GM19025 (cell line): ENCODE data around the gene PLAC1.

ENCODE experiments used
- ATAC-seq: cut with Tn5 transposase; IDR thresholded peaks from one replicate; pipeline ENCODE4 v1.9.1; 2021; ENCODE audit warnings: mild to moderate bottlenecking, low read depth, moderate library complexity; ENCODE audit not compliant: unreplicated experiment

Gene PLAC1

GRCh38 chrX:134547047-134547679 is 111.1 kb downstream of the PLAC1 start:
- no peak for ATAC-seq

GRCh38 chrX:134546187-134546586 is 112.1 kb downstream of the PLAC1 start:
- no peak for ATAC-seq

DNA sequence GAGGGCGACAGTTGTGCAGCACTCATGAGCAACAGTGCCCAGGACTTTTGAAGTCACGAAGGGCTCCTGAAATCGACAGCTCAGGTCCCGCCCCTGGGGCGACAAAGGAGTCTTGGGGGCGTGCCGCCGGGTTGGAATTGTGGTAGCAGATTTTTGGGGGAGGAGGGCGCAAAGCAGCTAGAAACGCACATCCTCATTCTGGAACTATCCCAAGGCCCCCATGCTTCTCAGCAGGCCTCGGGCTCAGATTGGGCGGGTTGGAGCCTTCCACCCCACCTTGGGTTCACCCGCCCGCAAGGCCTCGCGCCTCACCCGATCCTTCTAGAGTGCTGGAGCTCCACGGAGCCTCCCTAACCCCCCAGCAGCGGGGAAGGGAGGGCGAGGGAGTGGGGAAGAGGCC is 112.8 kb downstream of the PLAC1 start:
- no peak for ATAC-seq

GRCh38 chrX:134544513-134545151 is 113.6 kb downstream of the PLAC1 start:
- ATAC-seq = no peak

GRCh38 chrX:134544135-134544512 is 114.1 kb downstream of the PLAC1 start:
- ATAC-seq = no peak

DNA sequence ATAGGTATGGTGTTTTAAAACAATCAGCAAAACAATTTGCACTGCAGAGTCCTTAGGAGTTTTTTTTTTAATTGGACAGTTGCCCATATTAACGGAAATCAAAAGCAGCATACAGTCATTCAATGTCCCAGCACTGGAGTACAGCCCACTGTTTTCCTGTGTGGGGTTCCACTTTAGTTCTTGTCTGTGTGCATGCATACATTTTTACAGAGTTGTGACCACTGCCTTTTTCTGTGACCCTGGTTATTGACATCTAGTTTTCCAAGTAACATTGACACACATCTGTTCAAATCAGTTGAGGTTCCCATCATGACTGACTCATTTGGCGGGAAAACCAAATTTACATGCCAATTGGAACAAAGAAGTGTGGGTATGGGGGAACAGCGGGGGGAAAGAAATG is 115.0 kb downstream of the PLAC1 start:
- no peak for ATAC-seq

- no peak for ATAC-seq
Observed at GRCh38 chrX:134542485-134542884, 115.8 kb downstream of the PLAC1 start.

DNA sequence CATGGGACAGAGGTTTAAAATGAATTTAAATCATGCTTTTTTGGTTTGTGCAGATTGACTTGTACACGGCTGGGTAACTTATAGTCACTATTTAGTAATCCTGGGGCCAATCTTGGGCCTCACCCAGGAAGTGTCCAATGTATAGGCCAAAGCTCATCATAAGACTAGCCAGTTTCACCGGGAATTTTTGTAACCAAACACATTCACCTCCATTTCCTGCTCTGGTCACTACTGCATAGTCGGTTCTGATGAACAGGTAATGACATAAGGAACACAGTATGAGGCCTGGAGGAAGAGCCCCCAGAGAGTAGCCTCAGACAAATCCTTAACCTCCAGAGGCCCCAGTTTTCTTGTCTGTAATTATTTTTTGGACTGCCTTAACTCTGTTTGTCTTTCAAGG is 116.4 kb downstream of the PLAC1 start:
- no peak for ATAC-seq

- ATAC-seq = no peak
Observed at GRCh38 chrX:134538316-134538715, 120.0 kb downstream of the PLAC1 start.

DNA sequence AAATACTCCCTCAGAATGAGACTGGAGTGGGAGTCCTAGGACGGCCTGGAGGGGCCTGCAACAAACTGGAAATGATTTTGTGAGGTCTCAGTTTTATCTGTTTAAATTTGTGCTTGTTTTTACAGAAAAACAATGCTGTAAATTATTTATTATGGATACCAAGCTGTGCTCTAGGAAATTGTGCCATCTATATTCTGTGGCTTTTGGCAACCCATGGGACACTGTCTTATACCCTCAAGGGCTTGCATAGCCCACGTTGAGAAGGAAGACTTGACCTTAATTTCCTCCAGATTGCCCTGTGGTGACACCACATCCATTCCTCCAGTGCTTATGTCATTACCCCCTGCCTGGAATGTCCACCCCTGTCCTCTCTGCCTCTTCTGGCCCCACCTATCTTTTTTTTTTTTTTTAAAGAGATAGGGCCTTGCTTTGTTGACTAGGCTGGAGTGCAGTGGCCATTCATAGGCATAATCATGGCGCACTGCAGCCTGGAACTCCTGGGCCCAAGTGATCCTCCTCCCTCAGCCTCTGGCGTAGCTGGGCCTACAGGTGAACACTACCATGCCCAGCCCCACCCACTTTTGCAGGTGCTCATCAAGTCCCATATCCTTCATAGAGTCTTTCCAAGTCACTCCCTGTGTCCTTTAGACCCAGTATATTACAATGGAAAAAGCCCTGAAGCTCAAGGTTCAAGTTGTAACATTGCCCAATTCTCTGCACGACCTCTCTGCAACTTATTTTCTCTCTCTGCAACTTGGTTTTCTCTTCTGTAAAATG is 120.9 kb downstream of the PLAC1 start:
- ATAC-seq = no peak

- ATAC-seq = no peak
Observed at GRCh38 chrX:134533952-134534351, 124.3 kb downstream of the PLAC1 start.

DNA sequence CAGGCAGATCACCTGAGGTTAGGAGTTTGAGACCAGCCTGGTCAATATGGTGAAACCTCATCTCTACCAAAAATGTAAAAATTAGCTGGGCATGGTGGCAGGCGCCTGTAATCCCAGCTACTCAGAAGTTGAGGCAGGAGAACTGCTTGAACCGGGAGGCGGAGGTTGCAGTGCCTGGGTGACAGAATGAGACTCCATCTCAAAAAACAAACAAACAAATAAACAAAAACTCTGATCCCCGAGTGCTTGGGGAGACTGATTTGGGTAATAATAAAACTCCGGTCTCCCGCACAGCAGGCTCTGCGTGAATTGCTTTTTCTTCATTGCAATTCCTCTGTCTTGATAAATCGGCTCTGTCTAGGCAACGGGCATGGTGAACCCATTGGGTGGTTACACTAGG is 124.9 kb downstream of the PLAC1 start:
- ATAC-seq = no peak

DNA sequence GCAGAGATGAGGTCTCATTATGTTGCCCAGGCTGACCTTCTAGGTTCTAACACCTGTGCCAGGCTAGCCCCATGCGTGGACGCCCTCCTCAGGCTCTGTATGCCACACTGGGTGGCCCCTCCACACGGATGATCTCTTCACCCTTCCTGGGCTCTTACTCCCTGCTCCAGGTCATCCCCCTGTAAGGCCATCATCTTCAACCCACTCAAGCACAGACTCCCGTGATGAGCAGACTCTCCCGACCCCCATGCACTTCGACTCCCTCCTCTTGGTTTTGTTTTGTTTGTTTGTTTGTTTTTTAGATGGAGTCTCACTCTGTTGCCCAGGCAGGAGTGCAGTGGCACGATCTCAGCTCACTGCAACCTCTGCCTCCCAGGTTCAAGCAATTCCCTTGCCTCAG is 127.4 kb downstream of the PLAC1 start:
- no peak for ATAC-seq

GRCh38 chrX:134529481-134529880 is 128.8 kb downstream of the PLAC1 start:
- no peak for ATAC-seq

- ATAC-seq = peak; percentile 80
Observed at GRCh38 chrX:134528960-134529359, 129.3 kb downstream of the PLAC1 start.

- no peak for ATAC-seq
Observed at GRCh38 chrX:134526399-134526798, 131.9 kb downstream of the PLAC1 start.

- ATAC-seq = no peak
Observed at GRCh38 chrX:134525086-134525792, 133.0 kb downstream of the PLAC1 start.

DNA sequence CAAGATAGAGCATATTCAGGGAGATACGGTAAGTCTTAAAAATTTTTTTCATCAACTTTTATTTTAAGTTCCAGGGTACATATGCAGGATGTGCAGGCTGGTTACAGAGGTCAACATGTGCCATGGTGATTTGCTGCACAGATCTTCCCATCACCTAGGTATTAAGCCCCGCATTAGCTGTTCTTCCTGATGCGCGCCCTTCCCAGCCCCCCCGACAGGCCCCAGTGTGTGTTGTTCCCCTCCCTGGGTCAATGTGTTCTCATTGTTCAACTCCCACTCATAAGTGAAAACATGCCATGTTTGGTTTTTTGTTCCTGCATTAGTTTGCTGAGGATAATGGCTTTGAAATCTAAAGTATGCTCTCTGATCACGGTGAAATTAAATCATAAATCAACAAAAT is 134.1 kb downstream of the PLAC1 start:
- no peak for ATAC-seq

- no peak for ATAC-seq
Observed at GRCh38 chrX:134520860-134521390, 137.3 kb downstream of the PLAC1 start.
